Measurements from ENCODE around the gene INTS4.
"Not testable (repeated sequence)": the region's sequence is repeated elsewhere in the genome, so short reads cannot be mapped to it uniquely, and the experiment has no call there.

GRCh38 chr11:77857906-77858457 is 136.5 kb downstream of the INTS4 start:
- not testable (repeated sequence) for TF ChIP-seq SIRT6 (IDR thresholded peaks at IDR 0.05; ENCODE audit: low read length); CTCF (IDR thresholded peaks at IDR 0.05; ENCODE audit: control extremely low read depth in 1 of 3, insufficient read depth in 1 of 3, low read depth in 1 of 3, low read length in 3 of 3); YY1 (IDR thresholded peaks at IDR 0.05; ENCODE audit: low read depth, low read length); CEBPB (IDR thresholded peaks at IDR 0.05; ENCODE audit: low read depth, low read length); ATF2 (IDR thresholded peaks at IDR 0.05; ENCODE audit: low read length)
